Brain microvascular endothelial cell (primary cell): ENCODE measurements around the gene CSF1R.

Experiments
- DNase-seq: peaks from one replicate; pipeline ENCODE4 v3.0.0-alpha.2; 2020
- H3K27ac ChIP-seq: fragments of 250-450 bp; sonication (Bioruptor Pico); 2 replicates; pipeline ENCODE4 v1.5.1; 2020; ENCODE audit warnings: mild to moderate bottlenecking, moderate library complexity
- H3K27me3 ChIP-seq: fragments of 250-450 bp; sonication (Bioruptor Pico); replicated peaks from 2 replicates; pipeline ENCODE4 v1.5.1; 2020; ENCODE audit warnings: mild to moderate bottlenecking
- H3K36me3 ChIP-seq: fragments of 250-450 bp; sonication (Bioruptor Pico); replicated peaks from 2 replicates; pipeline ENCODE4 v1.5.1; 2020; ENCODE audit warnings: mild to moderate bottlenecking
- H3K4me3 ChIP-seq: 2 replicates; pipeline ENCODE4 v1.5.1; 2011; ENCODE audit warnings: low read depth, mild to moderate bottlenecking, control low read depth, low read length, moderate library complexity
- CTCF ChIP-seq: IDR thresholded peaks from 2 replicates; pipeline ENCODE4 v1.5.1; 2011; ENCODE audit warnings: low read depth, mild to moderate bottlenecking, moderate library complexity, low read length, control low read depth, inconsistent platforms; ENCODE audit errors: missing control alignments
- in situ Hi-C: cut with HindIII; loops from 2 replicates; pipeline ENCODE4 v1.10.0; 2017; ENCODE audit warnings: low sequenced_read_pairs, low pct_ligation_motif_present

Gene CSF1R

DNA sequence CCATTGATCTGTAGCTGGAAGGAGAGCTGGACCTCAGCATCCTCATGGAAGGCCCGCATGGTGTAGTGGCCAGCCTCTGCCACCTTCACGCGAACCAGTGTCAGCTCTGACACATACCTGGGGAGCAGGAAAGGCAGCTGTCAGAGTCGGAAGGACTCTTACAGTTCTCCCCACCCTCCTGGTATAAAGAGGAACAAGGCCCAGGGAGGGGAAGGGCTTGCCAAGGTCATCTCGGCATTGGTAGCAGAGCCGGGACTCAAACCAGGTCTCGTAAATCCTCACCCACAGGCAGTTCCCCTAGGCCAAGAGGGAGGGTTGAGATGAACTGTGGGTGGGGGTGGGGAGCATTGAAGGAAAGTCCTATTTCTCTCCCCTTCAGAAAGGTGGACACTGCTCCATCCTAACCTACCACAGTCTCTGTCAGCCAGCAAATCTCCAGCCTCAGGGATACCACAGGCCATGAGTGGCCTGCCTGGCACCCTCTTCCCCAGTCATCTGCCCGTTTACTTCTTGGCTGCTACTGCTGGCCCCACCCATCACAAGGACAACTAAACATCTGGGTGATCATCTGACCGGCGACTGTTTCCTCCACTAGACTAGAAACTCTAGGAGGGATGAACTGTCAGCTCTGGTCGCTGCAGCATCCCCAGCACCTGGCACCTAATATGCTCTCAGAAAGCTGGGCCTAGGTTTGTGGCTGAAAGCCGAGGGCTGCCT is 45.8 kb upstream of the CSF1R start:
- in situ Hi-C loops, result no loop called here
- Histone ChIP-seq H3K36me3 (peaks cover 75% of the 10 kb centered on the region), H3K4me3 (no peak overlapping the region), H3K27ac (no peak overlapping the region), H3K27me3 (no peaks in the 10 kb centered on the region)
- DNase-seq, result no peak
- TF ChIP-seq CTCF, result no peak

GRCh38 chr5:150131461-150131860 is 45.1 kb upstream of the CSF1R start:
- Histone ChIP-seq H3K36me3 (peaks cover 75% of the 10 kb centered on the region), H3K27ac (no peak overlapping the region), H3K4me3 (no peak overlapping the region), H3K27me3 (no peaks in the 10 kb centered on the region)
- in situ Hi-C loops, result no loop called here
- TF ChIP-seq CTCF, result no peak
- no peak for DNase-seq

DNA sequence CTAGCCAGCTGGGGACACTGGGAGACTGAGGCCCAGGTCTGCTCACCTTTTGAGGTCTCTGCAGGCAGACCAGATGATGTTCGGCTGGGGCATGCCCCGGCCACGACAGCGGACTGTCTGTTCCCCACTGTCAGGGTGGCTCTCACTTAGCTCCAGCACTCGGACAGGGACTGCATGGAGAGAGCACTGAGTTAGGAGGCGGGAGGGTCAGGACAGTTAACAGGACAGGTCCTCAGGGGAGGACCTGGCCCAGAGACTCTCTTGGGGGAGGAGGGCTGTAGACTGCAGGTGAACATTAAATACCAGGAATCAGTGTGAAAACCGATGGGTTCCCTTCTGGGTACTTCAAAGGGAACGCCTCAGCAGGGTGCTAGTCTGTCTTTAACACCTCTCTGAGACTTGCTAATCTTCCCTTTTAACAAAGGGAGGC is 44.2 kb upstream of the CSF1R start:
- H3K36me3 ChIP-seq, result peaks cover 73% of the 10 kb centered on the region
- no peaks in the 10 kb centered on the region for H3K27me3 ChIP-seq
- DNase-seq, result no peak
- TF ChIP-seq CTCF, result no peak
- H3K27ac ChIP-seq, result no peak overlapping the region
- H3K4me3 ChIP-seq, result no peak overlapping the region
- in situ Hi-C loops, result no loop called here

GRCh38 chr5:150129813-150130492 is 43.6 kb upstream of the CSF1R start:
- TF ChIP-seq CTCF, result peak; percentile 98
- peaks cover 76% of the 10 kb centered on the region for H3K36me3 ChIP-seq
- peak; percentile 67 for DNase-seq
- no peak overlapping the region for H3K4me3 ChIP-seq
- in situ Hi-C loops, result no loop called here
- H3K27ac ChIP-seq, result no peak overlapping the region
- no peaks in the 10 kb centered on the region for H3K27me3 ChIP-seq

DNA sequence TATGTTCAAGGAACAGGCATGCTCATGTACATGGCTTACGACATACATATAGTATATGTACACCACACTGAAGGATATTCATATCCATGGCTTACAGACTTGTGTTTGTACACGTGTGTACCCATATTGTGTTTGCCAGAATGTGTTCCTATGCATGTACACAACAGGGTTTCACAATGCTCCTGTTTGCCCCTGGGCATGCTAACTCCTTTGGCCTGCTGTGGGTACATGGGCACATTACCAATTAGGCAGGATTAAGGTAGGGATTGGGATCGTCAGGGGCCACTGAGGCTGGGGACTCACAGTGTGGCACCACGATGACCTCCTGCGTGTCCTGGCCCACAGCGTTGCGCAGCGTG is 43.1 kb upstream of the CSF1R start:
- H3K36me3 ChIP-seq, result peaks cover 76% of the 10 kb centered on the region
- H3K27ac ChIP-seq, result no peak overlapping the region
- TF ChIP-seq CTCF, result no peak
- no peaks in the 10 kb centered on the region for H3K27me3 ChIP-seq
- H3K4me3 ChIP-seq, result no peak overlapping the region
- DNase-seq, result no peak
- in situ Hi-C loops, result no loop called here
